GM19463 (cell line): ENCODE measurements around the gene FAS.

Source experiments
- ATAC-seq: cut with Tn5 transposase; IDR thresholded peaks from one replicate; pipeline ENCODE4 v1.9.1; 2021; ENCODE audit warnings: mild to moderate bottlenecking, moderate library complexity; ENCODE audit not compliant: unreplicated experiment

FAS gene

GRCh38 chr10:88971221-88972061 lies 19.2 kb upstream of the FAS start:
- ATAC-seq, result no peak

- ATAC-seq, result no peak
Measured at GRCh38 chr10:88974012-88974411, 16.6 kb upstream of the FAS start.

- no peak for ATAC-seq
Measured at GRCh38 chr10:88974446-88975376, 15.9 kb upstream of the FAS start.

GRCh38 chr10:88975377-88975720 lies 15.2 kb upstream of the FAS start:
- ATAC-seq, result no peak

- ATAC-seq, result no peak
Measured at GRCh38 chr10:88978463-88978862, 12.1 kb upstream of the FAS start.

GRCh38 chr10:88979153-88979562 lies 11.4 kb upstream of the FAS start:
- ATAC-seq, result no peak

GRCh38 chr10:88979603-88980002 lies 11.0 kb upstream of the FAS start:
- ATAC-seq, result no peak

- ATAC-seq, result no peak
Measured at GRCh38 chr10:88980247-88980646, 10.4 kb upstream of the FAS start.

- no peak for ATAC-seq
Measured at GRCh38 chr10:88980800-88981199, 9.8 kb upstream of the FAS start.

- ATAC-seq, result no peak
Measured at GRCh38 chr10:88981435-88981834, 9.2 kb upstream of the FAS start.

- no peak for ATAC-seq
Measured at GRCh38 chr10:88982366-88982765, 8.2 kb upstream of the FAS start.

- no peak for ATAC-seq
Measured at GRCh38 chr10:88983206-88983605, 7.4 kb upstream of the FAS start.

GRCh38 chr10:88983939-88984338 lies 6.7 kb upstream of the FAS start:
- ATAC-seq, result no peak

GRCh38 chr10:88984525-88984924 lies 6.1 kb upstream of the FAS start:
- no peak for ATAC-seq

- no peak for ATAC-seq
Measured at GRCh38 chr10:88986549-88987242, 3.9 kb upstream of the FAS start.

GRCh38 chr10:88987243-88987725 lies 3.3 kb upstream of the FAS start:
- ATAC-seq, result no peak

- no peak for ATAC-seq
Measured at GRCh38 chr10:88987840-88988239, 2.8 kb upstream of the FAS start.

GRCh38 chr10:88989423-88989822 lies 1.2 kb upstream of the FAS start:
- no peak for ATAC-seq

- peak; percentile 2 for ATAC-seq
Measured at GRCh38 chr10:88989824-88990383, 694 bp upstream of the FAS start.

GRCh38 chr10:88991161-88991898 lies 732 bp downstream of the FAS start:
- ATAC-seq, result peak; percentile 29
